ENCODE data around the gene SHROOM3.
"Not testable (repeated sequence)": the region's sequence is repeated elsewhere in the genome, so short reads cannot be mapped to it uniquely, and the experiment has no call there.

SHROOM3 gene
- 0 to 1.4 reads per million in 2 donors for total RNA-seq

- DNase-seq, result peak in 1 of 5 experiments; percentile 8
Observed at GRCh38 chr4:76434901-76435527, at the start of gene SHROOM3. TSS of gene SHROOM3 (plus strand) at chr4:76435229. CDS start at chr4:76436053, 824 bp downstream.

- no peak for DNase-seq
Observed at GRCh38 chr4:76385974-76386373, 49.1 kb upstream of the SHROOM3 start.

GRCh38 chr4:76386566-76387305 is 48.3 kb upstream of the SHROOM3 start:
- no peak for DNase-seq

GRCh38 chr4:76388160-76388908 is 46.7 kb upstream of the SHROOM3 start:
- no peak for DNase-seq

- no peak for DNase-seq
Observed at GRCh38 chr4:76401654-76402053, 33.4 kb upstream of the SHROOM3 start.

- DNase-seq, result no peak
Observed at GRCh38 chr4:76406081-76406480, 28.9 kb upstream of the SHROOM3 start.

- DNase-seq, result no peak
Observed at GRCh38 chr4:76407440-76408119, 27.4 kb upstream of the SHROOM3 start.

- DNase-seq, result no peak
Observed at GRCh38 chr4:76410636-76411035, 24.4 kb upstream of the SHROOM3 start.

GRCh38 chr4:76420188-76420761 is 14.8 kb upstream of the SHROOM3 start:
- DNase-seq, result no peak

GRCh38 chr4:76420762-76421581 is 14.1 kb upstream of the SHROOM3 start, which contains the start of gene CCDC158:
TSS of gene CCDC158 (minus strand) at chr4:76421141. CDS start at chr4:76403207, 17,934 bp downstream.
- DNase-seq, result peak in 1 of 5 experiments; percentile 26

GRCh38 chr4:76423159-76423558 is 11.9 kb upstream of the SHROOM3 start:
- not testable (repeated sequence) for DNase-seq

- DNase-seq, result no peak
Observed at GRCh38 chr4:76426272-76426671, 8.8 kb upstream of the SHROOM3 start.

GRCh38 chr4:76429636-76430035 is 5.4 kb upstream of the SHROOM3 start:
- peak in 1 of 5 experiments; percentile 58 for DNase-seq

GRCh38 chr4:76430519-76431388 is 4.3 kb upstream of the SHROOM3 start:
- peak in 1 of 5 experiments; percentile 60 for DNase-seq

GRCh38 chr4:76435528-76436319 is 695 bp downstream of the SHROOM3 start:
- no peak for DNase-seq

GRCh38 chr4:76439491-76439890 is 4.5 kb downstream of the SHROOM3 start:
- DNase-seq, result no peak

GRCh38 chr4:76441881-76442280 is 6.9 kb downstream of the SHROOM3 start:
- no peak for DNase-seq

- no peak for DNase-seq
Observed at GRCh38 chr4:76442807-76443206, 7.8 kb downstream of the SHROOM3 start.

- no peak for DNase-seq
Observed at GRCh38 chr4:76443376-76443775, 8.3 kb downstream of the SHROOM3 start.

- DNase-seq, result no peak
Observed at GRCh38 chr4:76445911-76446310, 10.9 kb downstream of the SHROOM3 start.

All from T-helper 2 cell (primary cell).